ENCODE results near the gene FUT7.

The FUT7 gene

DNA sequence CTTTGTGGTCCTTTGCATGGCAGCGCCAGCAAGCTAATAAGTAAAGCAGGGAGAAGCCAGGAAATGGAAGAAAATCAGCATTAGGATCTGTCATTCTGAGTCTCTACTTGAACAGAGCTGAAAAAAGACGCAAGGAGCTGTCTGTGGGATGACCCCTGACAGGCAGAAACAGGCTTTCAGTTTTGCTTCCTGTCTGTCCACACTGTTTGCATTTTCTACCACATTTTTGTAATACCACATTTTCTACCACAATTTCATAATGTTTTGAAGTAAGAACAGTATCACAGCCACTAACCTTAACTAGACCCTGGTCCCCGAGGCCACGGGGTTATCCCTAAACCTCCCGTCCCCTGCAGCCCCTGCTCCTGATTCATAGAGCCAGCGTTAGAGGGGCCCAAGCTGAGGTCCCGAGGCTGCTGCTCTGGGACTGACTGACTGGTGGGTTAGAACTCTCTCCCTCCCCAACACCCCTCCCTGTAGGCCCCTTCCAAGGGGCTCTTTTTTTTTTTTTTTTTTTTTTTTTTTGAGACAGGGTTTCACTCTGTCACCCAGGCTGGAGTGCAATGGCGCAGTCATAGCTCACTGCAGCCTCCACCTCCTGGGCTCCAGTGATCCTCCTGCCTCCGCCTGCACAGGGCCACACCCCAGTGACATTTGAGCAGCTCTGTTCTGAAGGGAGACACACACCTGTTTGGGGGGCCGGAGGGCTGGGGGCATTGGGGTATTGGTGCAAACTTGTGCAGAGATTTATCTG, 31.5 kb downstream of the FUT7 start:
- no peaks in the 10 kb centered on the region for H3K27me3 ChIP-seq (ENCODE audit: insufficient read depth, low read length)
- no peaks in the 10 kb centered on the region for H3F3A ChIP-seq (ENCODE audit: insufficient read depth, low read length)
- H3K27ac ChIP-seq (ENCODE audit: low read depth, low read length, poor library complexity, severe bottlenecking): no peak overlapping the region
- no peak overlapping the region for H2AFZ ChIP-seq (ENCODE audit: low read length)
- no peaks in the 10 kb centered on the region for H3K9me2 ChIP-seq (ENCODE audit: low read depth, low read length)
- no peak for TF ChIP-seq EZH2 (IDR thresholded peaks at IDR 0.05; ENCODE audit: borderline replicate concordance, low read length)
- TF ChIP-seq, protein P1, sequence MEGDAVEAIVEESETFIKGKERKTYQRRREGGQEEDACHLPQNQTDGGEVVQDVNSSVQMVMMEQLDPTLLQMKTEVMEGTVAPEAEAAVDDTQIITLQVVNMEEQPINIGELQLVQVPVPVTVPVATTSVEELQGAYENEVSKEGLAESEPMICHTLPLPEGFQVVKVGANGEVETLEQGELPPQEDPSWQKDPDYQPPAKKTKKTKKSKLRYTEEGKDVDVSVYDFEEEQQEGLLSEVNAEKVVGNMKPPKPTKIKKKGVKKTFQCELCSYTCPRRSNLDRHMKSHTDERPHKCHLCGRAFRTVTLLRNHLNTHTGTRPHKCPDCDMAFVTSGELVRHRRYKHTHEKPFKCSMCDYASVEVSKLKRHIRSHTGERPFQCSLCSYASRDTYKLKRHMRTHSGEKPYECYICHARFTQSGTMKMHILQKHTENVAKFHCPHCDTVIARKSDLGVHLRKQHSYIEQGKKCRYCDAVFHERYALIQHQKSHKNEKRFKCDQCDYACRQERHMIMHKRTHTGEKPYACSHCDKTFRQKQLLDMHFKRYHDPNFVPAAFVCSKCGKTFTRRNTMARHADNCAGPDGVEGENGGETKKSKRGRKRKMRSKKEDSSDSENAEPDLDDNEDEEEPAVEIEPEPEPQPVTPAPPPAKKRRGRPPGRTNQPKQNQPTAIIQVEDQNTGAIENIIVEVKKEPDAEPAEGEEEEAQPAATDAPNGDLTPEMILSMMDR (IDR thresholded peaks at IDR 0.05; ENCODE audit: low read length): no peak
- H3K4me2 ChIP-seq (ENCODE audit: low read length): no peak overlapping the region
- no peaks in the 10 kb centered on the region for H4K20me1 ChIP-seq (ENCODE audit: insufficient read depth, low read length)
- peaks cover 15% of the 10 kb centered on the region for H3K4me1 ChIP-seq (ENCODE audit: insufficient read depth, low read length, severe bottlenecking)
- H3K9ac ChIP-seq (ENCODE audit: low read length): no peak overlapping the region
- no peaks in the 10 kb centered on the region for H3K79me2 ChIP-seq (ENCODE audit: insufficient read depth, low read length)
- no peaks in the 10 kb centered on the region for H3K36me3 ChIP-seq (ENCODE audit: insufficient read depth, low read length)
- no peaks in the 10 kb centered on the region for H3K9me3 ChIP-seq (ENCODE audit: low read length)
- no peak overlapping the region for H3K4me3 ChIP-seq (ENCODE audit: low read depth, low read length, poor library complexity, severe bottlenecking)

DNA sequence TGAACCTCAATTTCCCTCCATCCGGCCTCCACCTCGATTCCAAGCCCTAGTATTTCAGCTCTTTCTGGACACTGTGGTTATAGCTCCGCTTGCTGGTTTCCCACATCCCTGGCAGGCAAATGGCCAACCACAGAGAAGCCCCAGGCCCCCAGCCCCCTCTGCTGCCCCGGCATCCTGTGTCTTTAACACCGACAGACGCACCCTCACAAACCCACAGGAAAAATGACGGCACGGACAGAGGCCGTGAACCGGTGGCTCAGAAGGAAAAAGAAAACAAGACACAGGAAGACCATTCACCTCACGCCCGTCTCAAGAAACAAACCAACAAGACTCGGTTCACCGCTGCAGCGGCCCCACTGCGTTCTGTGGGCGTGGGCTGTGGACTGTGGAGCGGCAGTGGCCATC, 34.1 kb downstream of the FUT7 start:
- Histone ChIP-seq H3K27ac (ENCODE audit: low read depth, low read length, poor library complexity, severe bottlenecking) (no peak overlapping the region), H3K36me3 (ENCODE audit: insufficient read depth, low read length) (no peaks in the 10 kb centered on the region; the same call in 1 of the 2 replicates), H2AFZ (ENCODE audit: low read length) (no peak overlapping the region), H3K4me3 (ENCODE audit: low read depth, low read length, poor library complexity, severe bottlenecking) (no peak overlapping the region), H3K4me2 (ENCODE audit: low read length) (no peak overlapping the region), H3K9me3 (ENCODE audit: low read length) (no peaks in the 10 kb centered on the region), H3K4me1 (ENCODE audit: insufficient read depth, low read length, severe bottlenecking) (peaks cover 24% of the 10 kb centered on the region), H3K79me2 (ENCODE audit: insufficient read depth, low read length) (no peaks in the 10 kb centered on the region), H3F3A (ENCODE audit: insufficient read depth, low read length) (no peaks in the 10 kb centered on the region), H3K9ac (ENCODE audit: low read length) (no peak overlapping the region), H4K20me1 (ENCODE audit: insufficient read depth, low read length) (no peaks in the 10 kb centered on the region), H3K27me3 (ENCODE audit: insufficient read depth, low read length) (no peaks in the 10 kb centered on the region), H3K9me2 (ENCODE audit: low read depth, low read length) (no peaks in the 10 kb centered on the region)
- no peak for TF ChIP-seq EZH2 (IDR thresholded peaks at IDR 0.05; ENCODE audit: borderline replicate concordance, low read length)
- TF ChIP-seq, protein P1 (IDR thresholded peaks at IDR 0.05; ENCODE audit: low read length): no peak

DNA sequence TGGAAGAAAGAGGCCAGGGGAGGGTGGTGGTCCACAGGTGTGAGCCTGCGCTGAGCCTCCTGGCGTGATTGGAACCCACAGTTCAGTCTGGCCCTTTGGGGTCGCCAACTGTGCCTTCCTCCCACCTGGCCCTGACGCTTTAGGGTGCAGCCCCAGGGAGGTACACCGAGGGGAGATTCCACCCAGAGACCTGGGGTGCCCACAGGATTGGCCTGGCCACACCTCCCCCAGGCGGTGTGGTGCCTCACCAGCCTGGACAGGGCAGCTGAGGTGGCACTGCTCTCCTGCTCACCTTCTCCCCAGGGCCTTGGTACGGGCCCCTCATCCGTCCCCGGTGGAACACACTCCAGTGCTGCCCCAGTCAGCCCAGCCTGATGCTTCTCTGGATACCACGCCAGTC, 34.5 kb downstream of the FUT7 start:
- Histone ChIP-seq H3K9me2 (ENCODE audit: low read depth, low read length) (no peaks in the 10 kb centered on the region), H3K4me3 (ENCODE audit: low read depth, low read length, poor library complexity, severe bottlenecking) (no peak overlapping the region), H3K9ac (ENCODE audit: low read length) (no peak overlapping the region), H3K27me3 (ENCODE audit: insufficient read depth, low read length) (no peaks in the 10 kb centered on the region), H3K36me3 (ENCODE audit: insufficient read depth, low read length) (no peaks in the 10 kb centered on the region; the same call in 1 of the 2 replicates), H3F3A (ENCODE audit: insufficient read depth, low read length) (no peaks in the 10 kb centered on the region), H3K79me2 (ENCODE audit: insufficient read depth, low read length) (no peaks in the 10 kb centered on the region), H3K4me1 (ENCODE audit: insufficient read depth, low read length, severe bottlenecking) (peaks cover 27% of the 10 kb centered on the region), H2AFZ (ENCODE audit: low read length) (no peak overlapping the region), H4K20me1 (ENCODE audit: insufficient read depth, low read length) (no peaks in the 10 kb centered on the region), H3K9me3 (ENCODE audit: low read length) (no peaks in the 10 kb centered on the region), H3K27ac (ENCODE audit: low read depth, low read length, poor library complexity, severe bottlenecking) (no peak overlapping the region), H3K4me2 (ENCODE audit: low read length) (no peak overlapping the region)
- TF ChIP-seq EZH2 (IDR thresholded peaks at IDR 0.05; ENCODE audit: borderline replicate concordance, low read length): no peak
- TF ChIP-seq, protein P1 (IDR thresholded peaks at IDR 0.05; ENCODE audit: low read length): no peak
